HG03097 (cell line): Measurements from ENCODE around the gene IRX5.

Experiments
- ATAC-seq: cut with Tn5 transposase; IDR thresholded peaks from one replicate; pipeline ENCODE4 v1.9.1; 2021; ENCODE audit not compliant: unreplicated experiment, low FRiP score

Gene IRX5

GRCh38 chr16:54929090-54930004 lies 1.3 kb upstream of the IRX5 start:
- ATAC-seq: peak; percentile 90

- no peak for ATAC-seq
Measured at GRCh38 chr16:54930869-54931119, 129 bp downstream of the IRX5 start.

- no peak for ATAC-seq
Measured at GRCh38 chr16:54931120-54932014, 702 bp downstream of the IRX5 start.

GRCh38 chr16:54932021-54932660 lies 1.5 kb downstream of the IRX5 start:
- no peak for ATAC-seq

GRCh38 chr16:54932737-54933254 lies 2.1 kb downstream of the IRX5 start:
- no peak for ATAC-seq

- no peak for ATAC-seq
Measured at GRCh38 chr16:54933281-54934011, 2.8 kb downstream of the IRX5 start.

- ATAC-seq: no peak
Measured at GRCh38 chr16:54934481-54935265, 4.0 kb downstream of the IRX5 start.

- ATAC-seq: no peak
Measured at GRCh38 chr16:54935266-54935968, 4.8 kb downstream of the IRX5 start.

- no peak for ATAC-seq
Measured at GRCh38 chr16:54936201-54936978, 5.7 kb downstream of the IRX5 start.

- no peak for ATAC-seq
Measured at GRCh38 chr16:54936979-54937670, 6.5 kb downstream of the IRX5 start.

- ATAC-seq: no peak
Measured at GRCh38 chr16:54937671-54938211, 7.1 kb downstream of the IRX5 start.

- no peak for ATAC-seq
Measured at GRCh38 chr16:54938212-54939028, 7.8 kb downstream of the IRX5 start.

GRCh38 chr16:54939029-54939346 lies 8.3 kb downstream of the IRX5 start:
- no peak for ATAC-seq

- no peak for ATAC-seq
Measured at GRCh38 chr16:54939510-54940278, 9.0 kb downstream of the IRX5 start.

GRCh38 chr16:54940279-54940604 lies 9.6 kb downstream of the IRX5 start:
- ATAC-seq: no peak

GRCh38 chr16:54942353-54942943 lies 11.8 kb downstream of the IRX5 start:
- no peak for ATAC-seq
